HG03139 (cell line): ENCODE data around the gene MSMP.

Experiments used
- ATAC-seq: cut with Tn5 transposase; IDR thresholded peaks from one replicate; pipeline ENCODE4 v1.9.1; 2021; ENCODE audit not compliant: unreplicated experiment

MSMP gene

DNA sequence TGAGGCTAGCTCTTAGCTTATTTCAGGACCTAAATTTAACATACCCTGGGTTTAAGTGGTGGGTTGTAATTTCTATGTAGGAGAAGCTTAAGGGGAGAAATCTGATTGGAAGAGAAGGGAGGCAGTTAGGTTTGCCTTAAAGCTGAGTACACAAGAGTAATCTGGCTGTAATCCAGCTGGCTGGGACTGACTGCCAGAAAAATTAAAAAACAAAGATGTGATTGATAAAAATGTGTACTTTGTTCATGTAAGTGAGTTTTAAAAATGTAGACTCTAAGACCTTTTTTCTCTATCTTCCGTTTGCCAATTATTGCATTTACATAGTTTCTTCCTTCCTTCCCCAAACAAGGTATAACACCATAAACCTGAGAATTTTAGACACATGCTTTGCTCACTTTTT is 17.5 kb upstream of the MSMP start:
- ATAC-seq, result no peak

DNA sequence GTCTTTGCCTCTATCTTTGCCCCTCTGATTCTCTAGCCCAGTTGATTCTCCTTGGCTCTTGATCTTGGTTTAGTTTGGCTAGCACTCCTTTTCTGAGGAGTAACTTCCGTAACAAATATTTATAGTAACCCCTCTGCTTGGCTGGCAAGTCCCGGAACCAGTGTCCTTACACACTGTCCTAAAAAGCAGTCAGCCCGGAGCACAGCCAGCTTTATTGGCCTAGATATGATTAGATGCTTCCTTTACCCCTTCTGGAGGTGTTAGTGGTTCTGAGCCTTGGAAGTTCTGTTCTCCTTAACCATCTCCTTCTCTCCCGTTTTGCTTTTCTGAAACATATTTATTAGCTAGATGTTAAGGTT is 17.0 kb upstream of the MSMP start:
- no peak for ATAC-seq

DNA sequence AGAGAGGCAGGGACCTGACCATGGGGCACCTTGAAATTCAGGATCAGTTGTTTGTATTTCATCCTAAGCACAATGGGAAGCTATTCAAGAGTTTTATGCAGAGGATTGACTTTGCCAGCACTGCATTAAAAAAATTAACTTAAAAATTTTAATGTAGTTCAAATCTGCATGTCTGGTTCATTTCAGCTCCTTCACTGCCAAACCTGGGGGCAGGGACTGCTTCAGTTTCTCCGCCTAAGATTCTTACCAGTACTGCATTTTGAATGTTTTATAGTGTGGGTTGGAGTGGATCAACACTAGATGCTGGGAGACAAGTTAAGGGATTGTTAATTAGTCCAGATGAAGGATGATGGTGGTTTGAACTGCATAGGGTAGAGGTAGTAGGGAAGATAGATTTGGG is 15.7 kb upstream of the MSMP start:
- no peak for ATAC-seq

DNA sequence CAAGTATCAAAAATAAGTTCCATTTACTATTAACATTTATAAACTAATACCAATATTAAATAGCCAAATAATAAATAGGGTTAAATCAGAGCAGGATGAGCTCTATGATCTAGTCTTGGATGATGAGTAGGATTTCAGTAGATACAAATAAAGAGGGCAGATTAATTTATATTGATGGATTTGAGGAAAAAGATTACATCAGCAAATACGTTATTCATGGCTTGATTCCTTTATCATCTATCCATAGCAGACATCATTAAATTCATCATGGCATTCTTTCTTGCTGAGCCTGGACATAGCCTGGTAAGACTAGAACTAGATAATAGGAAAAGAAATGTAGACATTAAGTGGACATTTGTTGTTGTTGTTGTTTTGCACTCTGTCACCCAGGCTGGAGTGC is 13.4 kb upstream of the MSMP start:
- no peak for ATAC-seq

DNA sequence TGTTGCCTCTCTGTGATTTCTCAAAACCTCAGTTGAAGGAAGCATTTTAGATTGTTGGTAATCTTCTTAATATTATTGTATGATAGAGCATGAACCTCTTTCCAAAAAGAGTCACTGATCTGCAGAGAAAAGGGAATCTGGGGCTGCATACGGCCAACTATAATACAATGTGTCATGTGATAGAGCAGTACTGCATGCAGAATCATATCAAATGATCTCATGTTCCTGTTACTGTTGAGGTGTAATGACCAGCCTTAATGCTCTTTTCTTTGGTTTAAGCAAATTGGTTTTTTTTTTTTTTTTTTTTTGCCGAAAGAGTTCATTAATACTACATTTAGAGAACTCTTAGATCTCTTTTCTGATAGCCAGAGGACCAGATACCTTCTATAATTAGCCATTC is 12.9 kb upstream of the MSMP start:
- ATAC-seq, result no peak

DNA sequence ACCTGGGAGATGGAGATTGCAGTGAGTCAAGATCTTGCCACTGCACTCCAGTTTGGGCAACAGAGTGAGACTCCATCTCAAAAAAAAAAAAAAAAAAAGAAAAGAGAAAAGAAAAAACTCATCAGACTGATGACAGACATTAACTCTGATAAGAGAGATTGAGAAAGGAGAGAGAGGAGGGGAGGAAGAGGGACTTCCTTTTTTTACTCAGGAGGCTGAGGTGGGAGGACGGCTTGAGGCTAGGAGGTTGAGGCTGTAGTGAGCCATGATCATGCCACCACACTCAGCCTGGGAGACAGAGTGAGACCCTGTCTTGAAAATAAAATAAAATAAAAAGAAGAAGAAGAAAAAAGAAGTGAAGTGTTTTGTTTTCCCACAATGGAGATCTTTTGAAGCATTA is 9.7 kb upstream of the MSMP start:
- no peak for ATAC-seq

DNA sequence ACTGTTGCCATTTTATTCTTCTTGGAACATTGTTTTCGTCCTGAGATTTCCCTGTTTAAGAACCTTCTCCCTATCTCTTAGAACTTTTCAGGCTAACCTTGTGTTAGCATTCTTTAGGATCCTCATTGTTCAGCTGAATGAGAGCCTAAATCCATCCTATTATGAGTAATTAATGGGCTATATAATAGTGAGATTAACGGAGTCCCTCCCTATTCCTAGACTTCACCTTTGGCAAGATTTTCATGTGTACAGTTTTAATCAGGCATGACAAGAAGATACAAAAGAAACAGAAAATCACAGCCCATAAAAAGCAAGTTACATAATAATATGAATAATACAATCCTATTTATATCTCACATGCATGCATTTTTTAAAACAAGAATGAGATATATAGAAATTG is 9.1 kb upstream of the MSMP start:
- ATAC-seq, result no peak

DNA sequence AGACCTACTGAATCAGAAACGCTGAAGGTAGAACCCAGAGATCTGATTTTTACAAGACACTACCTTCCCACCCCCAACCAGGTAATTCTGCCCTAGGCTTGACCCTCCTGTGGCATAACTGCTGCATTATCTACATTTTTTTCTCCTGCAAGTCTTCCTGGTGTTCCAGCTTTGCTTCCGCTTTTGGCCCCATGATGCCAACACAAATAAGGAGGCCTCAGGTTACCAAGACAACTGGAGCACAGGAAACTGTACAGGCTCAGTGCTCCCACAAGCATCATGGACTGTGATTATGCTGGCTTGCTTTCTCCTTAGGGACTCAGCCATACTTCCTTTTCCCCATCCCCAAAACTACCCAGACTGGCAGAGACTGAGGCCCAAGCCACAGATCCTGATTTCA is 6.6 kb upstream of the MSMP start:
- ATAC-seq, result no peak

DNA sequence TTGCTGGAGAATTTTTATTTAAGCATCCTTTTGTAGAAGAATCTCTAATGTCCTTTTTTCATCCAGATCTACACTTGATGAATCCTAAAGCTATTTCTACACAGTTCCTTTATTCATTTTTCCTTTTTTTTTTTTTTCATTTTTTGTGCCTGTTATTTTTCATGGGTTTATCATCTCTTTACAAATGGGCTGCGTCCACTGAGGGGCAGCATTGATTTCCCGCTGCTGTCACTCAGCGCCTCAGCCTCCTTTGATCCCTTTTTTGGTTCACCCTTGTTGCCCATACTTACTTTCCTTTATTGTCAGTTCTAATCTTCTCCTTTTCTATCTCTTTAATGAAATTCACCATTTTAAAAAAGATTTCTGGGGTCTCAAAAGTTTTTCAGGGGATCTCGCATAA is 5.7 kb upstream of the MSMP start:
- ATAC-seq, result no peak

DNA sequence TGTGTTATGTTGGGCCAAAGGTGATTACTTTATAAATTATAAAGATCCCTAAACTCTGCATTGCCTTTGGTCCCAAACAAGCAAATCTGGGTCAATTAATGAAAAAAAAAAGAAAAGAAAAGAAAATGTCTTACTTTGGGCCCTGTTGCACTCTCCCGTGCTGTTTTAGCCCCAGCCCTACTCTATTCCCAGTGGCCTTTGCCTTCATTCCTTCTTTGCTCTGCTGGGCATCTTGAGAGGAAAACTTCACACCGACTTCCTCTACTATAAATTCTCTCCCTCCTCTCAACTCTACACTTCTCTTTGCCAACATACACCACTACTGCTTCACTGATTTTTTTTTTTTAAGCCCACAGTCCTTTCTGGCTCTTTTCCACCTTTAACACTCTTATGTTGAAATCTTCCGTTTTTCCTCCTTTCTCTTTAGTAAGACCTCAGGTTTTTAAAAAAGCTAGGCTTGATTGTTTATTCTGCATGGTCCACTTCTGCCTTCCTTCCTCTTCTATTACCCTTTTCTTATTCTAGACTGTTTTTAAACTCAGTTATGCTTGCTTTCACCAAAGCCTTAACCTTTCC is 4.5 kb upstream of the MSMP start:
- ATAC-seq, result no peak

DNA sequence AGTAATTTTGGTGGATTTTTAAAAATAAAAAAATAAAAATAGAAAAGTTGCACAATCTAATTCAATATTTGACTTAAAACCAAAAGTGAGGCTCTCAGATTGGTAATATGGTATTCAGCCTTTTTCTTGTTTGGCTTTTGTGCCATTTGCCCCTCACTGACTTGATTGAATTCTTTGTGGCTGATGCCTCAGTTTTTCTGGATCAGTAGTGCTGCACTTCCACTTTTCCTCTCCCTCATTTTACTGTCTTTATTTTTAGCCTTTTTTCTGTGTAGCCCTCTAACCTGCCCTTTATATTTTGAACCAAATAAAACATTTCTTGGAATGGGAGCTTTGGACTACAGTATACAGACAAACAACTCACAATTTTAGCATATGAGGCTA is 3.8 kb upstream of the MSMP start:
- no peak for ATAC-seq

DNA sequence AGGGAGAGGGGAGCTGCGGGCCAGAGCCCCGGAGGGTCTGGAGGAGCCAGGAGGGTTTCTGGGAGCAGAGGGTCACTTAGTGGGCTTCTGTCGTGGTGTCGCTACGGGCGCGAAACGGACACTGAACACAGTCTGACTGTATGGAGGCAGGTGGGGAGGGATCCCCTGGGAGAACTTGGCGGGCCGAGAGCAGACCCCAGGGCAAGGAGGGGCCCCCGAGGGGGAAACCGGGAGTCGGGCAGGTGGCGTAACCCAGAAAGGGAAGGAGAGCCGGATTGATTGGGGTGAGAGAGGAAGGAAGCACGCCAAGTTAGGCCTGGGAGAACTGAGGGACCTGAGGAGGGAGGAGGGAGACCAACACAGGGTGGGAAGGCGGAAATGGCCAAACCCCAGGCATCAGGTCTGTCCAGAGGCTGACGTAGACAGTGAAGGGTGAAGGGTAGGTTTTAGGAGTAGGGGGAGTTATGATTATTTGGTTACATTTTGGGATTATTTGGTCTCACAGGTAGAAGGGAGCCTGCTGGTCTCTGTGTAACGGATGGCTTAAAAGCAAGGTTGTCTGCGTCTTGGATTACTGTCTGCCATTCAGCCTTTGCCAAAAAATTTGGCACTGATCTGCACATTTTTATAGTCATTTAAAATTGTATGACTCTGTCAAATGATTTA is 3.3 kb upstream of the MSMP start:
- peak; percentile 30 for ATAC-seq

DNA sequence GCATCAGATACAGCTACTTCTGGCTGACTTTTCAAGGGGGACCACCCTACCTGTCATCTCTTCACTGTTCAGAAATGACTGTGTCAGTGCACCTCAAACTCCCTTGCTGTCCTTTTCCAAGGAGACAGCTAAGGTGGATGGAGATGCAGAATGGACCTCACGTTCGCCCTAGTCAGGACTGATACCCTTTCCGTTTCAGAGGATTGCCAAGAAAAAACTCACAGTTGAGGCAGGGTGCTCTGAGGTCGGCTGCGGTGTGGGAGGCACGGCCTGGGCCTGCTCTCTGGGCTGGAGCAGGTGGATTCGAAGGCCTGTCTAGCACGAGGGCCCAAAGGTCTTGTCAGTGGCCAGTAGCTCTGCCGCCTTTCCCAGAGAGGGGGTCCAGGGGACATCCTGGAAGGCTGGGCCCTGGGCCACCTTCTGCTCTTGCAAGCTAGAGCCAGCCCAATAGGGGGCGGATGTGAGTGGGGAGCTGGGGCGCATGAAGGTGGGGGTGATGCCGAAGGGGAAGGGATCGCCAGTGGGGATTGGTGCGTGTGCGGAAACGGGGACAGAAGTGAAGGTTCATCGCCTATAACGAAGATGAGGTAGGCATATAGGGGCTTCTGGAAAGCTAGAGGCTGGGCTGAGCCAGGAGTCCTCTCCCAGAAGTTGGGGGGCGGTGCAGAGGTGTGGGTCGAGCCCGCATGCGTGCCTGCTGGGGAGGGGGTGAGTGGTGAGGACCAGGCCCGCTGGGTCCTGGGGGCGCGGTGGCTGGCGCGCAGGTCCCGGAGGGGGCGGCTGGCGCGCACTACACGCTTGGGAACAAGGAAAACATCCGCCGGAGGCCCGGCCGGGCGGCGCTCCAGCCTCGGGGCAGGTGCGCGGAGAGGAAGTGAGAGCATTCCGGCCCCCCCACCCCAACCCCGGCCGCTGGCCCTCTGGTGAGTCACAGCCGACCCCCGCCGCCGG is 2.5 kb upstream of the MSMP start:
- ATAC-seq, result peak; percentile 62

DNA sequence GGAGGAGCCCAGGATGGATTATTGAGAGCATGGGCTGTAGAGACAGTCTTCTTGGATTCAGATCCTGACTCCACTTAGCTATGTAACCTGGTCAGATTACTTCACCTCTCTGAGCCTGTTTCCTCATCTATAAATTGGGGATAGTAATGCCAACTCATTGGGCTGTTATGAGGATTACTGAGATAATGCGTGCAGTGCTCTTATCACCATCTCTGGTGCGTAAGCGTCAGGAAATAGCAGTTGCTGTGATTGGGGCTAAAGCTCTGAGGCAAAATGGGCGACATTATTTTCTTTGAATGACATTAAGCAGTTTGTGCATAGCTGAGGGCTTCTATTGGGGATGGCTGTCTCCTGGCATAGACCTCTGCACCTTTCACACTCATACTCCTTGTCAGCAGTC is 995 bp upstream of the MSMP start:
- ATAC-seq, result no peak

DNA sequence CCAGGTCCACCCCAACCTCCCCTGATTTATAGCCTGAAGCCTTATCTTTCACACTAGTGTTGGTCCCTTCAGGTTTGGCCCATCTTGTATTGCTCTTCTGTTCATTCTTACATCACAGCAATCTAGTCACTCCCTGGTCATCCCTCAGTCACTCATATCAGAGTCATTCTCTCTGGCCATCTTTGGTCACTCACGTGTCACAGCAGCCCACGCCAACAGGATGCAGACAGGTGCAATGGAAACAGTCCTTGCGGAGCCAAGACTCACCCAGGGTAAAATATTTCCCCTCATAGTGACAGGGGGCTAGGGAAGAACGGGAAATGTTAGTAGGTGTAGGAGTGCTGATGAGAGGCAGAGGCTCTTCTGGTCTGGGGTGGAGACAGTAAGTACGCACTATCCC is 610 bp downstream of the MSMP start:
- ATAC-seq, result no peak

DNA sequence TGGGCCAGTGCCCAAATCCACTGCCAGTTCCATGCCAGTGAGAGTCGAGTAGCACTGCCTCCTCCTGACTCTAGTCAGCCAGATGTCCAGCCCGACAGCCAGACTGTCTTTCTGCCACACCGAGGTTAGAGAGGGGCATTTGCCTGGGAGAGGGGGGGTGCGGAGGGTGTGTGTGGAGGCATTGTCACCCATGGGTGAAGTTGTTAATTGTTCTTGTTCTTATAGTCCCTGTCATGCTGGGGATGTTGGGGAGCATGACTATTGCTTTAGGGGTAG is 3.9 kb downstream of the MSMP start:
- ATAC-seq, result no peak

DNA sequence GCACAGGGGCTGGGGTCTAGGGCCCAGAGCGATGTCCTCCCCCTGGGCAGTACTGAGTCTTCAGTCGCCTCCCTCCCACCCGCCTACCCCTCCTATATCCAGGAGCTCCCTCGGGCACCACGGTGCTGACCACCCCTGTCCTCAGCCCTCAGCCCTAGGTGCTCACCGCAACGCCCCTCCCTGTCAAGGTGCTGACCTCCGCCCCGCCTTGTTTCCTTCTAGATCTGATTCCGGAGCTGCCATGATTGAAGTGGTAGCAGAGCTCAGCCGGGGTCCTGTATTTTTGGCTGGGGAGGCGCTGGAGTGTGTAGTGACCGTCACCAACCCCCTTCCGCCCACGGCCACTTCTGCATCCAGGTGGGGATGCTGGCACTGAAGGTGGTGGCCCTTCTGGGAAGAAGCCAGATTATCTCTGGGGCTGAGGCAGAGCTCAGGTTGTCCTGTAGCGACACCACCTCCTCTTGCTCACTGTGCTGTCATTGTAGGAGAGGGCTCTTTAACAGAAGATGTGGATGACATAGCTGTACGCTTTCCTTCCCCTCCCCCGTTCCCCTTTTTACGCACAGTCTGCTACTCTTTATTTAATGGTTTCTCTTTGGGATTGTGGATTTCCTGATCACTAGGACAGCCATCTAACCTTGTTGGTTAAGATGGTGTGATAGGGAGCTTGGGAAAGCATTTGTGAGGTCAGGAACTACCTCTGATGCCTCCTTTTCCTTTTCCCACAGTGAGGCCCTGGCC is 4.4 kb downstream of the MSMP start:
- peak; percentile 19 for ATAC-seq

DNA sequence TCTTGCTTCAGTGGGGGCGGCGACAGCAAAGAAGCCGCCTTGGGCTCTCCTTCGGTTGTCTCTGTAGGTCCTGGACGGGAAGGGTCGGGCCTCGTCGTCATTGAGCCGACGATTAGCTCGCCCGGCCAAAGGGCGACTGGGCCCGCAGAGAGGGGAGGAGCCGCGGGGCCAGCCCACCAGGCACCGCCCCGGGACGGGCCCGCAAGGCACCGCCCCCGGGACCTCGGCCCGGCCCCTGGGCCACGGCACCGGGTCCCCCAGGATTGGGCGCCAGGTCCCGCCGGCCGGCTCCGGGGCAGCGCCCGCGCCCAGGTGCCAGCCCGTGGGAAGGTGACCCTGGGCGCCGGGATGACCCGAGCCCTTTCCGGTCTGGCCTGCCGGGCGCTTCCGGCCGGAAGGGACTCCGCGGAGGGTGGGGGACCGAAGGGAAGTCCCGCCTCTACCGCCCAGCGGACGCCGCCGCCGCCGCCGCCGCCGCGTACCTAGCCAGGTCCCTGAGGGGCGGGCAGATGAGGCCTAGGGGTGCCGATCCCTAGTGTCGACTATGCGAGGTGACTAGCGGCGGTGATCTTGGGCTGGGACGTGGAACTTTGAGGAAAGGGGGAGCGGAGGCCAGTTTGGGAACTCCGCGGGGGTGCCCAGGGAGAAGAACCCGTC is 5.1 kb downstream of the MSMP start, which contains the start of the genes GBA2 and RGP1:
TSS of gene GBA2 (minus strand) at position 371 of the 657 bp plus-strand sequence. CDS start 524 bp downstream, outside the sequence.
TSS of gene RGP1 (plus strand) at position 430 of the 657 bp plus-strand sequence. CDS start 469 bp downstream, outside the sequence.
- peak; percentile 78 for ATAC-seq

DNA sequence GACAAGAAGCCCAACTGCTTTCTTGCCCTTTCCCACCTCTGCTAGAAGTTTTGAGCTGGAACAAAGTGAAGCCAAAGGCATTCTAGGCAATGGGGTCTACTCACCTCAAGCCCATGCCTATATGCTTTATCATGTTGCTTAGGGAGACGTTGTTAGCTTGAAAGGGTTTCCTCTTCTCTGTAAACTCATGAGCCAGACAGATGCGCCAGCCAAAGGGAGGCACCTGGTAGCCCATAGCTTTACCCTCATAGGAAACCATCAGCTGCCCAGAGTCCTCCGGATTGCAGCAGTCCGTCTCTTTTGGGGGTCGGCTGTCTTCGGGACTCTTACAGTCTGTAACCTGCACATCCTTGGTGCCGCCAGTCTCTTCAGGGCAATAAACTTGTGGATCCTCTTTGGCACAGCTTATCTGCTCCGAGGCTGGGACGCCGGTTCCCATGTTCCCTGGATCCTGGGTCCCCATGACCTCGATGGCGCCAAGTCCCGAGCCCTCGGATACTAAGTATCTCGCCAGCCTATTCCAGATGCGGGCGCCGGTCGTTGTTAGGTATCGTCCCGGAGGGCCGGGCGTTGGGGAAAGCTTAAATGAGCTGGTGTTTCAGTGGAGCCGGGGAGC is 5.7 kb downstream of the MSMP start:
- ATAC-seq, result no peak

DNA sequence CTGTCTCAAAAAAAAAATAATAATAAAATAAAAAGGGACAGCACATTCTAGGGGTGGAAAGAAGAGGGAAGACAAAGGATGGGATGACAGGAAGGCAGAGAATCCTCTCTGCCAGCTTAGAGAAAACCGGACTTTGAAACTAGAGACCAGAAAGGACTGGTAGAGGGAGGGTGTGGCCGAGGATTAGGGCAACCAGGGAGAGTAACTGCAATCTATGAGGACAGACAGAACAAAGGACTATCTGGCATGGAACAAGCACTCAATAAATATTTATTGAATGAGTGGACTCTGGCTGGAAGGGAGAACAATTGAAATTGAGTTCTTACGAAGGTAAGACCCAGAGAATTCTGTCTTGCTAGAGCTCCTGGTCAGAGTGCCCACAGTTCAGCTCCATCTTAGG is 7.5 kb downstream of the MSMP start:
- ATAC-seq, result no peak

DNA sequence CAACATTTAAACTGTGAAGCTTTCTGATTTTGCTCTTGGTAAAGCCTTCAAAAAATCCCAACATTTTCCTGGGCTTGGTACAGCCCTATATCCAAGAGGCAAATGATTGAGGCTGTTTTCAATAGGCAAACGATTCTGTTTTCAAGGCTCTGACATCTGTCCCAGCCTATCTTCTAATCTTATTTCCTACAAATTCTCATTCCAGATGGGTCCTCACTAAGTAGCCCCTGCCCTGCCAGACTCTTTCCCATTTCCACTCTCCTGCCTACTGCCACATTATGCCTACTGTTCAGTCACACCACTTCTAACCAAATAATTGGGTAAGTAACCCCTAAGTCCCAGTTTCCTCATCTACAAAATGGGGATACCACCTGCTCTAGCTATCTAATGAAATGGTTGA is 8.5 kb downstream of the MSMP start:
- no peak for ATAC-seq
